Measurements from ENCODE around the gene GALT. TPM values are rescaled to one million over a fixed set of nuclear protein-coding genes. Genes with fewer than 3 reads are reported as not detected.
A peak's percentile ranks its signal among the peaks of the same experiment; 100 is the strongest.

Gene GALT
- total RNA-seq, 1 donor from 2014 or later: 34.4 TPM

DNA sequence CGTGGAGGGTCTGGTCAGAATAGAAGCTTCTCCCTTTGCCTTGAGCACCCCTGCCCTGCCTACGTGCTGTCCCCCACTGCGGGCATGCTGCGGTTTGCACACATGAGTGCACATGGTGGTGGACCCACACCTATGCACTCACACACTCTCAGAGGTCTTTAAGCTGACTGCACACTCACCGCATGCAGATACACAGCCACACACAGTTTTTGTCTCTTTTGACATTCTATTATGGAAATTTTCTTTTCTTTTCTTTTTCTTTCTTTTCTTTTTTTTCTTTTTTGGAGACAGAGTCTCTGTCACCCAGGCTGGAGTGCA is 17.0 kb upstream of the GALT start:
- Histone ChIP-seq H3K4me3 (ENCODE audit: low read depth, low read length) (no peak overlapping the region), H3K27me3 (ENCODE audit: control insufficient read depth, insufficient read depth, low read length) (peaks cover 58% of the 10 kb centered on the region), H3K36me3 (ENCODE audit: control insufficient read depth, insufficient read depth, low read length) (no peaks in the 10 kb centered on the region)
- no peak for DNase-seq (ENCODE audit: low read depth)
- TF ChIP-seq, protein P1, sequence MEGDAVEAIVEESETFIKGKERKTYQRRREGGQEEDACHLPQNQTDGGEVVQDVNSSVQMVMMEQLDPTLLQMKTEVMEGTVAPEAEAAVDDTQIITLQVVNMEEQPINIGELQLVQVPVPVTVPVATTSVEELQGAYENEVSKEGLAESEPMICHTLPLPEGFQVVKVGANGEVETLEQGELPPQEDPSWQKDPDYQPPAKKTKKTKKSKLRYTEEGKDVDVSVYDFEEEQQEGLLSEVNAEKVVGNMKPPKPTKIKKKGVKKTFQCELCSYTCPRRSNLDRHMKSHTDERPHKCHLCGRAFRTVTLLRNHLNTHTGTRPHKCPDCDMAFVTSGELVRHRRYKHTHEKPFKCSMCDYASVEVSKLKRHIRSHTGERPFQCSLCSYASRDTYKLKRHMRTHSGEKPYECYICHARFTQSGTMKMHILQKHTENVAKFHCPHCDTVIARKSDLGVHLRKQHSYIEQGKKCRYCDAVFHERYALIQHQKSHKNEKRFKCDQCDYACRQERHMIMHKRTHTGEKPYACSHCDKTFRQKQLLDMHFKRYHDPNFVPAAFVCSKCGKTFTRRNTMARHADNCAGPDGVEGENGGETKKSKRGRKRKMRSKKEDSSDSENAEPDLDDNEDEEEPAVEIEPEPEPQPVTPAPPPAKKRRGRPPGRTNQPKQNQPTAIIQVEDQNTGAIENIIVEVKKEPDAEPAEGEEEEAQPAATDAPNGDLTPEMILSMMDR (IDR thresholded peaks at IDR 0.05; ENCODE audit: insufficient read depth, low read length, poor library complexity, severe bottlenecking): no peak

DNA sequence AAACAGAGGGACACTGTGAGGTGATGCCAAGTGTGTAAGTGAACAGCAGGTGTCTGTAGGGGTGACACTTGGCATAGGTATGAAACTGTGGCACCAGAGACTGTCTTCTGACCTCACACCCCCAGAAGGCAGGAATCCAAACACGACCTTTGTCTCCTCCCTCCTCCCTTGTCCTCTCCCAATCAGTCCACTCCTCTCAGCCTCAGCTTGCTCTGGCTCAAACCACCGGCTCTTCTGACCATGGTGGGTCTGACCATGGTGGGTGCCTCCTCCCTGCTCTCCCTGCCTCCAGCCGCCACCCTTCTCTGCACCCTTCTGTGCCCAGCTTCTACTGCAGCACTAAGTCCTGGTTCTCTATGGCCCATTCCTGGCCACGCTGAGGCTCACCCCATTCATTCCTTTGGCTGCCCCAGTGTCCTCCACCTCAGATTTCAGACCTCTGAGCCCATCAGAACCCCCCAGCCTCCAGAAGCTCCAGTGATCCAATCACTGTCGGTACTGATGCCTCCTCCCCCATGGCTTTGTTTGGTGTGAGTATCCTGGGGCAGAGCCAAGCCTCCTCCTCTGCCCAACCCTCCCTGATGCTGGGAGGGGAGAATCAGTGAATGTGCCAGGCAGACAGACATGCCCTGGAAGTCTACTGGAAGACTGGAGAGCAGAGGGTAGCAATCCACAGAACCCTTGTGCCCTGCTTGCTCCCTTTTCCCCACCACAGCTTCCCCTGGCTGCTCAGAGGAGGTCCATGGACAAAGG is 15.9 kb upstream of the GALT start:
- no peaks in the 10 kb centered on the region for H3K36me3 ChIP-seq (ENCODE audit: control insufficient read depth, insufficient read depth, low read length)
- H3K27me3 ChIP-seq (ENCODE audit: control insufficient read depth, insufficient read depth, low read length): peaks cover 47% of the 10 kb centered on the region
- no peak overlapping the region for H3K4me3 ChIP-seq (ENCODE audit: low read depth, low read length)
- TF ChIP-seq, protein P1 (IDR thresholded peaks at IDR 0.05; ENCODE audit: insufficient read depth, low read length, poor library complexity, severe bottlenecking): no peak
- DNase-seq (ENCODE audit: low read depth): no peak

DNA sequence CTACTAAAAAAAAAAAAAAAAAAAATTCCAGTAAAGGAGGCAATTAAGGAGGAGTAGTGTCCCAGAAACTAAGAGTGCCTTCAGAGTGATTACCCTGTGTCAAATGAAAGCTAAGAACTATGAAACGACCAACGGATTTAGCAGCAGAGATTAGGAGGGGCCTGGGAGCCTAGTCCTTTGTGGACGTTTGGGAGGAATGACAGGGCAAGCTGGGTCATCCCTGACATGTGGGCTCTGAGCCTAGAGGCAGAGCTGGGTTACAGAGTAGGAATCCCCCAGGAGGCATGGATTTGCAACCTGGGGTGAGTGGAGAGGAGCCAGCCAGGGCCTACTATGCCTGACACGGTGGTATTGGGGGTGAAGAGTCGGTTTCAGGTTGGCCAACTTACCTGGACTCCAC is 13.3 kb upstream of the GALT start:
- peaks cover 25% of the 10 kb centered on the region for H3K27me3 ChIP-seq (ENCODE audit: control insufficient read depth, insufficient read depth, low read length)
- H3K36me3 ChIP-seq (ENCODE audit: control insufficient read depth, insufficient read depth, low read length): no peaks in the 10 kb centered on the region
- TF ChIP-seq, protein P1 (IDR thresholded peaks at IDR 0.05; ENCODE audit: insufficient read depth, low read length, poor library complexity, severe bottlenecking): no peak
- DNase-seq (ENCODE audit: low read depth): no peak
- no peak overlapping the region for H3K4me3 ChIP-seq (ENCODE audit: low read depth, low read length)

DNA sequence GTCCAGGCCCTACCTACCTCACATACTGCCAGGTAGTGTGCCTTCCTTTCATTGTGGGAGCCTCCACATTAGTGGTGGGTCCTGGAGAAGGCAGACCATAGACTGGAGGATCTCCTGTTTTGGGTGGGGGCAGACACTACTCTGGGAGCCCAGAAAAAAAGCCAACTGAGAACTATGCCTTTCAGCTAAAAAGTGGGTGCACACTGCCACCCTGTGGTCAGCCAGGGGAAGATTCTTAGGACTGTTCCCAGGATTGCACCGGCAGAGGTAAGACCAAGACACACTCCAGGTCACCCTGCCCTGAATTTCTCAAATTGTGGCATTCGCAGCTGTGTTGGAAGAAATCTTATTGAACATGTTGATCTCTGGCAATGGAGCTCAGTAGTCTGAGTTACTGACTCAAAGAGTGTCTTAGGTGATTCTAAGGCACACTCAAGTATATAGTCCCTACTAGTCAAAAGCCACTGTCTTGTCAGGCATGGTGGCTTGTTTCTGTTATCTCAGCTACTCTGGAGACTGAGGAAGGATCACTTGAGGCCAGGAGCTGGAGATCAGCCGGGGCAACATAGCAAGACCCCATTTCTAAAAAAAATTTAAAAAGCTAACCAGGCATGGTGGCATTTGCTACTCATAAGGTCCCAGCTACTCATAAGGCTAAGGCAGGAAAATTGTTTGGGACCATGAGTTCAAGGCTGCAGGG is 12.5 kb upstream of the GALT start:
- Histone ChIP-seq H3K36me3 (ENCODE audit: control insufficient read depth, insufficient read depth, low read length) (no peaks in the 10 kb centered on the region), H3K4me3 (ENCODE audit: low read depth, low read length) (no peak overlapping the region), H3K27me3 (ENCODE audit: control insufficient read depth, insufficient read depth, low read length) (peaks cover 18% of the 10 kb centered on the region)
- TF ChIP-seq, protein P1 (IDR thresholded peaks at IDR 0.05; ENCODE audit: insufficient read depth, low read length, poor library complexity, severe bottlenecking): peak; percentile 84
- no peak for DNase-seq (ENCODE audit: low read depth)

DNA sequence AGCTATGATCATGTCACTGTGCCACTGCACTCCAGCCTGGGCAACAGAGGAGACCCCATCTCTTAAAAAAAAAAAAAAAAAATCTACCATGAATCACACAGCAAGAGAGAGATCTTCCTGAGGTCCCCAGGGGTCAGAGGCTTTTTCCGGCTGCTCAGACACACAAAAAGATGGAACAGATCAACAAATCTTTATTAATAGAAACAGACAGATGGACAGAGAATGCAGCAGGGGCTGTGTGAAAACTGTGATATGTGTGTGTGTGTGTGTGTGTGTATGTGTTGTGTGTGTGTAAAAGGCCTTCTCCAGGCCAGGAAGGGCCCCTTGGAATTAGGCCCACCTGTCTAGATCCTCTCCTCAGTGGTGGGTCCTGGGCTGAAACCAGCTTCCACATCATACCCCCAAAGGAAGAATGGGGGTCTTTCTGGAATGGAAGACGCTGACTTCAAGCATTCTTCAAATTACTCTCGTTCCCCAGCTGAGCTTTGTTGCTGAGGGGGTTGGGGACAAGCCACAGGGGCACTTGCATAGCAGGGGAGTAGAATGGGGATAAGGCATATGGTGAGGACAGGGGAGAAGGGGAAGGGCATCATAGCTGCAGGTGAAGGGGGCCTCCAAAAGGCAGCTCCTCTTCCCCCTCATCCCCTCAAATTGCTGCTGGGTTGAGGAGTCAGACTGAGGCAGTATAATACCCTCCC is 11.8 kb upstream of the GALT start:
- Histone ChIP-seq H3K27me3 (ENCODE audit: control insufficient read depth, insufficient read depth, low read length) (peaks cover 13% of the 10 kb centered on the region), H3K36me3 (ENCODE audit: control insufficient read depth, insufficient read depth, low read length) (no peaks in the 10 kb centered on the region), H3K4me3 (ENCODE audit: low read depth, low read length) (no peak overlapping the region)
- TF ChIP-seq, protein P1 (IDR thresholded peaks at IDR 0.05; ENCODE audit: insufficient read depth, low read length, poor library complexity, severe bottlenecking): no peak
- no peak for DNase-seq (ENCODE audit: low read depth)

Measured in kidney epithelial cell (primary cell).